ENCODE results near the gene PLA1A. TPM values are rescaled to one million over a fixed set of nuclear protein-coding genes. Genes with fewer than 3 reads are reported as not detected.
"Not testable (repeated sequence)": the region's sequence is repeated elsewhere in the genome, so short reads cannot be mapped to it uniquely, and the experiment has no call there.

Gene PLA1A
- total RNA-seq, 1 donor from 2014 or later, result not detected

- no peak for DNase-seq (ENCODE audit: low spot score in 2 of 2, unreplicated experiment in 2 of 2)
- TF ChIP-seq, protein P1, sequence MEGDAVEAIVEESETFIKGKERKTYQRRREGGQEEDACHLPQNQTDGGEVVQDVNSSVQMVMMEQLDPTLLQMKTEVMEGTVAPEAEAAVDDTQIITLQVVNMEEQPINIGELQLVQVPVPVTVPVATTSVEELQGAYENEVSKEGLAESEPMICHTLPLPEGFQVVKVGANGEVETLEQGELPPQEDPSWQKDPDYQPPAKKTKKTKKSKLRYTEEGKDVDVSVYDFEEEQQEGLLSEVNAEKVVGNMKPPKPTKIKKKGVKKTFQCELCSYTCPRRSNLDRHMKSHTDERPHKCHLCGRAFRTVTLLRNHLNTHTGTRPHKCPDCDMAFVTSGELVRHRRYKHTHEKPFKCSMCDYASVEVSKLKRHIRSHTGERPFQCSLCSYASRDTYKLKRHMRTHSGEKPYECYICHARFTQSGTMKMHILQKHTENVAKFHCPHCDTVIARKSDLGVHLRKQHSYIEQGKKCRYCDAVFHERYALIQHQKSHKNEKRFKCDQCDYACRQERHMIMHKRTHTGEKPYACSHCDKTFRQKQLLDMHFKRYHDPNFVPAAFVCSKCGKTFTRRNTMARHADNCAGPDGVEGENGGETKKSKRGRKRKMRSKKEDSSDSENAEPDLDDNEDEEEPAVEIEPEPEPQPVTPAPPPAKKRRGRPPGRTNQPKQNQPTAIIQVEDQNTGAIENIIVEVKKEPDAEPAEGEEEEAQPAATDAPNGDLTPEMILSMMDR (IDR thresholded peaks at IDR 0.05; ENCODE audit: unreplicated experiment), result no peak
- H3K27me3 Mint-ChIP-seq (ENCODE audit: low read depth), result peaks cover 2% of the 10 kb centered on the region
- no peak overlapping the region for H3K4me3 Mint-ChIP-seq
- no peaks in the 10 kb centered on the region for H3K36me3 Mint-ChIP-seq
- no peaks in the 10 kb centered on the region for H3K9me3 Mint-ChIP-seq
- H3K4me1 Mint-ChIP-seq, result no peaks in the 10 kb centered on the region
- H3K27ac Mint-ChIP-seq, result no peak overlapping the region
These were observed 9.6 kb upstream of the PLA1A start for GRCh38 chr3:119588112-119588511.

- no peaks in the 10 kb centered on the region for H3K9me3 Mint-ChIP-seq
- TF ChIP-seq, protein P1 (IDR thresholded peaks at IDR 0.05; ENCODE audit: unreplicated experiment), result no peak
- no peak for DNase-seq (ENCODE audit: low spot score in 2 of 2, unreplicated experiment in 2 of 2)
- no peaks in the 10 kb centered on the region for H3K36me3 Mint-ChIP-seq
- no peak overlapping the region for H3K27ac Mint-ChIP-seq
- peaks cover 2% of the 10 kb centered on the region for H3K27me3 Mint-ChIP-seq (ENCODE audit: low read depth)
- no peak overlapping the region for H3K4me3 Mint-ChIP-seq
- H3K4me1 Mint-ChIP-seq, result no peaks in the 10 kb centered on the region
These were observed 8.4 kb upstream of the PLA1A start for GRCh38 chr3:119589102-119589773.

DNA sequence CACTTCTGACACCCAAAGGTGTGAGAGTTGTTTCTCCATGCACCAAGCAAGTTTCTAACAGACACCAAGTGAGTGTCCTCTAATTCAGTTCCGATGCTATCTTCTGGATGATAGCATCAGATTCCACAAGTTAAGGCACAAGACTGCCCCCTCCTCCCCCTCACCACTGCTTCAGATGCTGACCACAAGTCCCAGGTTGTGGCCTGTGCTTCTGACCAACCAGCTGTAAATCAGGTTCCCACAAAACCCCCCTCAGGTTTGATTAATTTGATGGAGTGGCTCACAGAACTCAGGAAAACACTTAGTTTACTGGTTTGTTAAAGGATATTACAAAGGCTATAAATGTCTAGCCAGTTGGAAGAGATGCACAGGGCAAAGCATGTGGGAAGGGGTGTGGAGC is 7.0 kb upstream of the PLA1A start:
- no peaks in the 10 kb centered on the region for H3K36me3 Mint-ChIP-seq
- DNase-seq (ENCODE audit: low spot score in 2 of 2, unreplicated experiment in 2 of 2), result no peak
- no peak overlapping the region for H3K27ac Mint-ChIP-seq
- TF ChIP-seq, protein P1 (IDR thresholded peaks at IDR 0.05; ENCODE audit: unreplicated experiment), result no peak
- peaks cover 2% of the 10 kb centered on the region for H3K27me3 Mint-ChIP-seq (ENCODE audit: low read depth)
- H3K4me1 Mint-ChIP-seq, result no peaks in the 10 kb centered on the region
- H3K4me3 Mint-ChIP-seq, result no peak overlapping the region
- H3K9me3 Mint-ChIP-seq, result no peaks in the 10 kb centered on the region

DNA sequence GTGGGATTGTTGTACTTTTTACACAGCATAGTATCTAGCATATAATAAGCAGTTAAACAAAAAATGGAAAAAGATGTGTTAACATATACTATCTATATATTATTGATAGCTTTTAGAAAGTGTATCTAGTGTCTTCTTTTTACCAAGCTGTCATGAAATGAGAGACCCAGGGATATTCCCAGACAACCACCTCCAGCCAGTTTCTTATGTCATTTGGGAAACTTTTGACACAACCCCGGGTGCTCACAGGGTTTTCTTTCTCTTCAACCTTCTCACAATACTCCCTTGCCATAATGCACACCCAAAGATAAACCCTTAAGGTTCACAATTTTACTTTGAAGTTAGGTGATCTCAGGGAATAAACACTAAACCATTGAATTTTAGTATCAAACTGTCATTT is 4.8 kb upstream of the PLA1A start:
- TF ChIP-seq, protein P1 (IDR thresholded peaks at IDR 0.05; ENCODE audit: unreplicated experiment), result no peak
- Mint-ChIP-seq H3K4me3 (no peak overlapping the region), H3K27ac (no peak overlapping the region)

DNA sequence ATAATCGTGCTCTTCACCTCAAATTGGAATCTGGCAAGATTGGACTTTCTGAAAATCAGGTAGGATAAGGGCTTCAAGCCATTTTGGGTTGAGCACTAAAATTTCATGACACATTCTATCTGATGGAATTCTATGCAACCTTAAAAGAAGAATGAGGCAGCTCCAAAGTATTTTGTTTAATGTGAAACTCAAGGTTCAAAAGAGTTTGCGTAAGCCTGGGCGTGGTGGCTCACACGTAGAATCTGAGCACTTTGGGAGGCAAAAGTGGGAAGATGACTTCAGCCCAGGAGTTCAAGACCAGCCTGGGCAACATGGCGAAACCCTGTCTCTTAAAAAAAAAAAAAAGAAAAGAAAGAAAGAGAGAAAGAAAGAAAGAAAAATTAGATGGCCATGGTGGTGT is 3.6 kb upstream of the PLA1A start:
- no peak overlapping the region for H3K4me3 Mint-ChIP-seq

More for the DNA sequence above, 4.8 kb upstream of the PLA1A start:
- H3K4me1 Mint-ChIP-seq, result no peaks in the 10 kb centered on the region
- H3K9me3 Mint-ChIP-seq, result no peaks in the 10 kb centered on the region
- peaks cover 2% of the 10 kb centered on the region for H3K27me3 Mint-ChIP-seq (ENCODE audit: low read depth)
- DNase-seq (ENCODE audit: low spot score in 2 of 2, unreplicated experiment in 2 of 2), result no peak
- H3K36me3 Mint-ChIP-seq, result no peaks in the 10 kb centered on the region

DNA sequence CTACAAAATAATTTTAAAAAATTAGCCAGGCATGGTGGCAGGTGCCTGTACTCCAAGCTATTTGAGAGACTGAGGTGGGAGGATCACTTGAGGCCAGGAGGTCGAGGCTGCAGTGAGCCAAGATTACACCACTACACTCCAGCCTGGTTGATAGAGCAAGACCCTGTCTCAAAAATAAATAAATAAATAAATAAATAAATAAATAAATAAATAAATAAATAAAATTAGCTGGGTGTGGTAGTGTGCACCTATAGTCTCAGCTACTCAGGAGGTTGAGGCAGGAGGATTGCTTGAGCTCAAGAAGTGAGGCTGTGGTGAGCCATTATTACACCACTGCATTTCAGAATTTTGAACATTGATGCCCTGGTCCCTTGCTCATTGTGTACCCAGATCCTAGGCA is 2.8 kb upstream of the PLA1A start:
- not testable (repeated sequence) for DNase-seq (ENCODE audit: low spot score in 2 of 2, unreplicated experiment in 2 of 2); H3K9me3 Mint-ChIP-seq; H3K4me1 Mint-ChIP-seq; H3K27me3 Mint-ChIP-seq (ENCODE audit: low read depth); H3K27ac Mint-ChIP-seq; H3K36me3 Mint-ChIP-seq; H3K4me3 Mint-ChIP-seq

More for the DNA sequence above, 3.6 kb upstream of the PLA1A start:
- TF ChIP-seq, protein P1 (IDR thresholded peaks at IDR 0.05; ENCODE audit: unreplicated experiment), result no peak
- Mint-ChIP-seq H3K36me3 (no peaks in the 10 kb centered on the region), H3K27ac (no peak overlapping the region), H3K27me3 (ENCODE audit: low read depth) (peaks cover 2% of the 10 kb centered on the region), H3K9me3 (no peaks in the 10 kb centered on the region), H3K4me1 (peaks cover under 1% of the 10 kb centered on the region)
- DNase-seq (ENCODE audit: low spot score in 2 of 2, unreplicated experiment in 2 of 2), result no peak

Data from mesothelial cell of epicardium (in vitro differentiated cells).